Hepatocyte (in vitro differentiated cells): ENCODE measurements around the gene MYEF2. TPM values are rescaled to one million over a fixed set of nuclear protein-coding genes. Genes with fewer than 3 reads are reported as not detected.

Experiments
- DNase-seq: peaks from one replicate; pipeline ENCODE4 v3.0.0-alpha.2; 2016; ENCODE audit warnings: low spot score
- H2AFZ ChIP-seq: fragments of 200-600 bp; sonication (generic); 2 replicates; pipeline ENCODE4 v1.6.0; 2016; ENCODE audit warnings: antibody characterized with exemption, mild to moderate bottlenecking
- H3K27ac ChIP-seq: fragments of 200-600 bp; sonication (generic); 2 replicates; pipeline ENCODE4 v1.5.1; 2016; ENCODE audit warnings: mild to moderate bottlenecking
- H3K27me3 ChIP-seq: fragments of 200-600 bp; sonication (generic); 2 replicates; pipeline ENCODE4 v1.6.1; 2016
- H3K36me3 ChIP-seq: fragments of 200-600 bp; sonication (generic); replicated peaks from 2 replicates; pipeline ENCODE4 v1.5.1; 2016; ENCODE audit warnings: low read depth; ENCODE audit not compliant: insufficient read depth
- H3K4me1 ChIP-seq: fragments of 200-600 bp; sonication (generic); 2 replicates; pipeline ENCODE4 v1.5.1; 2016; ENCODE audit warnings: mild to moderate bottlenecking, moderate library complexity; ENCODE audit not compliant: insufficient read depth
- H3K4me2 ChIP-seq: fragments of 200-600 bp; sonication (generic); 2 replicates; pipeline ENCODE4 v1.6.0; 2016
- H3K4me3 ChIP-seq: fragments of 200-600 bp; sonication (generic); 2 replicates; pipeline ENCODE4 v1.5.1; 2016; ENCODE audit warnings: mild to moderate bottlenecking
- H3K79me2 ChIP-seq: fragments of 200-600 bp; sonication (generic); 2 replicates; pipeline ENCODE4 v1.6.0; 2017; ENCODE audit warnings: mild to moderate bottlenecking
- H3K9me2 ChIP-seq: fragments of 200-600 bp; sonication (generic); replicated peaks from 2 replicates; pipeline ENCODE4 v1.6.0; 2017; ENCODE audit warnings: mild to moderate bottlenecking; ENCODE audit not compliant: insufficient read depth
- H3K9me3 ChIP-seq: fragments of 200-600 bp; sonication (generic); 2 replicates; pipeline ENCODE4 v1.5.1; 2016; ENCODE audit warnings: low read depth, mild to moderate bottlenecking
- H4K20me1 ChIP-seq: fragments of 200-600 bp; sonication (generic); 2 replicates; pipeline ENCODE4 v1.6.0; 2016; ENCODE audit warnings: mild to moderate bottlenecking; ENCODE audit not compliant: insufficient read depth, poor library complexity, severe bottlenecking
- CTCF ChIP-seq: fragments of 200-600 bp; sonication (generic); IDR thresholded peaks from 2 replicates; pipeline ENCODE4 v1.5.1; 2016; ENCODE audit warnings: antibody characterized with exemption, mild to moderate bottlenecking; ENCODE audit not compliant: poor library complexity
- EZH2 ChIP-seq: fragments of 200-600 bp; sonication (generic); IDR thresholded peaks from 2 replicates; pipeline ENCODE4 v1.6.1; 2016; ENCODE audit warnings: antibody characterized with exemption, mild to moderate bottlenecking, borderline replicate concordance
- EZH2phosphoT487 ChIP-seq: fragments of 200-600 bp; sonication (generic); IDR thresholded peaks from one replicate; pipeline ENCODE4 v1.6.1; 2018; ENCODE audit warnings: antibody characterized with exemption, mild to moderate bottlenecking, low read depth, moderate library complexity; ENCODE audit not compliant: unreplicated experiment, severe bottlenecking
- WGBS: methylation state at CpG from one replicate; pipeline ENCODE4 v1.1.6; 2016; ENCODE audit warnings: low lambda C conversion rate; ENCODE audit errors: missing lambda C conversion rate; 5-methylcytosine and 5-hydroxymethylcytosine counted together
- polyA plus RNA-seq: library from polyadenylated mRNA; unstranded; fragments of >200 nt; fragmentation: Nextera tagmentation; extraction: Ambion mirVana; gene quantifications from 2 replicates; pipeline ENCODE4 v1.2.1, GENCODE V29; 2016
- total RNA-seq: library from RNA; depleted of rRNA; stranded (reverse); fragments of >200 nt; gene quantifications from 2 replicates; pipeline ENCODE4 v1.2.3, GENCODE V29; 2014

MYEF2 gene
- total and polyA plus RNA-seq, 2 experiments from 2014 or later = 10.6 to 16.2 TPM

GRCh38 chr15:48191574-48192225 lies 13.6 kb upstream of the MYEF2 start, which contains the start of gene CTXN2:
CTXN2 (plus strand) TSS chr15:48191665; CDS start chr15:48201301, 9,636 bp downstream.
- no peak for TF ChIP-seq EZH2phosphoT487
- no peak for TF ChIP-seq CTCF
- no peak for TF ChIP-seq EZH2
- peak; percentile 8 for DNase-seq
- WGBS = 25% methylated on average over 31 of the region's 31 CpGs

GRCh38 chr15:48190932-48191573 lies 13.0 kb upstream of the MYEF2 start:
- no peak overlapping the region for H3K4me3 ChIP-seq
- H3K27me3 ChIP-seq = peaks cover 15% of the 10 kb centered on the region
- no peaks in the 10 kb centered on the region for H3K9me3 ChIP-seq
- H3K27ac ChIP-seq = no peak overlapping the region
- no peaks in the 10 kb centered on the region for H3K9me2 ChIP-seq
- no peak overlapping the region for H2AFZ ChIP-seq
- 7% methylated on average over 15 of the region's 15 CpGs for WGBS
- H3K4me1 ChIP-seq = no peaks in the 10 kb centered on the region
- peak; percentile 90 for DNase-seq
- H4K20me1 ChIP-seq = no peaks in the 10 kb centered on the region
- no peaks in the 10 kb centered on the region for H3K36me3 ChIP-seq
- peak overlapping the region; percentile 73 for H3K4me2 ChIP-seq
- TF ChIP-seq EZH2 (no peak), CTCF (no peak), EZH2phosphoT487 (no peak)
- no peaks in the 10 kb centered on the region for H3K79me2 ChIP-seq

More at GRCh38 chr15:48191574-48192225, 13.6 kb upstream of the MYEF2 start, which contains the start of gene CTXN2:
- peak within 1 kb of the TSS; percentile 73 for H3K4me2 ChIP-seq
- no peaks in the 10 kb centered on the region for H3K79me2 ChIP-seq
- H4K20me1 ChIP-seq = no peaks in the 10 kb centered on the region
- no peaks in the 10 kb centered on the region for H3K9me2 ChIP-seq
- H2AFZ ChIP-seq = no peak within 1 kb of the TSS
- H3K27me3 ChIP-seq = peaks cover 21% of the 10 kb centered on the region
- H3K27ac ChIP-seq = no peak within 1 kb of the TSS
- H3K4me3 ChIP-seq = no peak within 1 kb of the TSS
- H3K4me1 ChIP-seq = no peaks in the 10 kb centered on the region
- no peaks in the 10 kb centered on the region for H3K9me3 ChIP-seq
- H3K36me3 ChIP-seq = no peaks in the 10 kb centered on the region

GRCh38 chr15:48186271-48186670 lies 8.2 kb upstream of the MYEF2 start:
- no peak overlapping the region for H3K4me2 ChIP-seq
- 90% methylated on average over 3 of the region's 3 CpGs for WGBS
- H3K36me3 ChIP-seq = no peaks in the 10 kb centered on the region
- H3K4me3 ChIP-seq = no peak overlapping the region
- H3K9me2 ChIP-seq = no peaks in the 10 kb centered on the region
- H4K20me1 ChIP-seq = no peaks in the 10 kb centered on the region
- no peak overlapping the region for H3K27ac ChIP-seq
- no peaks in the 10 kb centered on the region for H3K9me3 ChIP-seq
- DNase-seq = no peak
- H2AFZ ChIP-seq = no peak overlapping the region
- H3K4me1 ChIP-seq = no peaks in the 10 kb centered on the region
- no peaks in the 10 kb centered on the region for H3K79me2 ChIP-seq
- H3K27me3 ChIP-seq = peaks cover 12% of the 10 kb centered on the region
- TF ChIP-seq EZH2 (no peak), EZH2phosphoT487 (no peak), CTCF (no peak)
